Activated T-helper 9 cell treated with anti-CD3 and anti-CD28 coated beads, Interleukin-2, amount 50 U/mL, for 16 hours (primary cell): ENCODE measurements around the gene BICC1.

ENCODE experiments used
- DNase-seq: peaks from one replicate; pipeline ENCODE4 v3.0.0-alpha.2; 2020; ENCODE audit warnings: low read depth

BICC1 gene

GRCh38 chr10:58780476-58780875 lies 267.8 kb downstream of the BICC1 start:
- no peak for DNase-seq

DNA sequence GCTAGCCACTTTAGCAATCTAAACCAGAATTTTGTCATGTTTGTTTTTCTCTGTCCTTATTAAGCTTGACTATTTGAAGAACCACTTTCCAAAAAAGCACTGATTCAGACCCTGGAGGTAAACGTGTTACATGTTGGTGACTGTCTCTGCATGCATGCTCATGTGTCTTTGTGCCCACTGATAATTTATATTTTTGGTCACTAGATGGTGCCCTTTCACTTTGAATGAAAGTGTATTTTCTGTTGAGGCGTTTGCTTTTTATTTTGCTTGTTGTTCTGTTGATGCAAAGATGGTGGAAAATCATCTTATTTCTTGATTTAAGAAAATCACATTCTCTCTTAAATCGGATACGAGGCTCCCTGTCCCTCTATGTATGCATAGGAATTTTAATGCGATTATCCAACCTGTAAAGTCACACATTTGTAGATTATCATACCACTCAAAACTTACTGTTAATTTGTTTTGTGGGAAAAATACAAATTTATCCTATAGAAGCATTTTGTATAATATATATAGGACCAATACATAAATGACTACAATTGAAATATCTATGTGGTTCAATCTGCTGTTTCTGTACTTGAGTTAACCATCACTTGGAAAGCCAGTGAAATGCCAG lies 269.3 kb downstream of the BICC1 start:
- no peak for DNase-seq

DNA sequence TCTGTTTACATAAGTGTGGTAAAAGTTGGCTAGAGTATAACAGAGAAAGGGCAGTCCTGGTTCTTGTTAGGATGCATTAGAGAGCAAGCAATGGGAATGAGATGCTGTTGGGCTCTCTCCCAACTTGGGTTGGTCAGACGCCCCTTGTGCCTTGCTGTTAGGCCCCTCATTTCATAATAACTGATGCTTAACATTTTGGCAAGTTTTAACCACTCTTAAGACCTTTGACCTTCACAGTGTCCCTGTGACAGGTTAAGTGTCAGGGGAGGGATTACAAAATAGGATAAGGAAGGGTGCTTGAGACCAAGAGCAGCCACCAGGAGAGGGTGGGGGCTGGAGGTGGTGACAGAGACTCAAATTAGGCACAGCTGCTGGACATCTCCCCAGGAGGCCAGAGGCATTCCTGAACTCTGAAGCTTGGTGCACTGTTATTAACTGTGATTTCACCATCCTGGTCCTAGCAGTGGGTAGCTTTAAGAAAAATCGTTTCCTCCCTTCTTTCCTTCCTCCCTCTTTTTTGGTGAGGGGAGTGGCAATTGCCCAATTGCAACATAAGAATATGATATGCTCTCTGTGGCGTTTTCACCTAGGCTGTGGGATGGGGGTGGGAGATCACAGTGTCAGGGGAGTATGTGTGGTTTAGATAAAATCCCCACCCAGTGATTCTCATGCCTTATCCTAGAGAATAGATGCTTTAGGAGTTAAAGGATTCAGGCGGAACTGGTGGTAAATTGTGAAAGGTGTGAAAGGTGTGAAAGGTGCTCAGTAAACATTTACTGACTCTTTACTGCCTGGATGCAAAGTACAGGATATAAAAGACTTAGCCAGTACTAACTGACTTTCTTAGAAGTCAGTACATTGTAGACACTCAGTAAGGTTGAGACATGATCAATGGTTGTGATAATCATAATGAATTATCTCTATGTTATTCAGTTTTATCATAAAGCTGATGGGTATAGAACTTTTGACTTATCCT lies 270.5 kb downstream of the BICC1 start:
- DNase-seq = no peak

DNA sequence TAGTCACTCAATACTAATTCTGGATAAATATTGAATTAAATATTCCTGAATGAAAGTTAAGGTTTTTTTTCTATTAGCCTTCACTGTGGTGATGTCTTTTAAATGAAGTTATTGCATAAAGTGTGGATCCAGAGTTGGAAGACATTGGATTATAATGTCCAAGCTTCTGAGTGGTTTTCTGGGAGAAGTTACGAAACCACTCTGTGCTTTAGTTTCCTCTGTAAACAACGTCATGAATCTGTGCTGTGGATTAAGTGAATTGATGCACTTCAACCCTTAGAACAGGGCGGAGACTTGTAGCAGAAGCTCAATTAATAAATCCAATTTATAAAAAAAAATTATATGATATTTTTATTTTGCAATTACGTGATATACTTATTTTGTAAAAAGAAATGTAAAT lies 271.7 kb downstream of the BICC1 start:
- no peak for DNase-seq

DNA sequence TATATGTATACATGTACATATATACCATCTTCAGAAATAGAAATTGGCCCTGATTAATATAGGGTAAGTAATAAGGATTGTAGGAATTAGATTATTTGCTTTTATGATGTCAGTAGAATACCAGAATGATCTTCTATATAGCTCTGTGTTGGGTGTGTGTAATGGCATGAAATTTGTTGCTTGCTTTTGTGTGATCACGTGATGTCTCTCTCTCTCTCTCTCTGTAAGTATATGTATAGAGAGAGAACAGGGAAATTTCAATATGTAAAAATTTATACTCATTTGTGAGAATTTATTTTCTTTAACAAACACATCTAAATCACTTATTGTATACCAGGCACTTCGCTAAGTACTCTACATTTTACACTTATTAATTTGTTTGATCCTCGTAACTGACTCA lies 272.7 kb downstream of the BICC1 start:
- DNase-seq = no peak

- no peak for DNase-seq
Measured at GRCh38 chr10:58791137-58791536, 278.5 kb downstream of the BICC1 start.

- DNase-seq = no peak
Measured at GRCh38 chr10:58795560-58795959, 282.9 kb downstream of the BICC1 start.

- DNase-seq = no peak
Measured at GRCh38 chr10:58796242-58796641, 283.6 kb downstream of the BICC1 start.

- DNase-seq = no peak
Measured at GRCh38 chr10:58796824-58797223, 284.2 kb downstream of the BICC1 start.

DNA sequence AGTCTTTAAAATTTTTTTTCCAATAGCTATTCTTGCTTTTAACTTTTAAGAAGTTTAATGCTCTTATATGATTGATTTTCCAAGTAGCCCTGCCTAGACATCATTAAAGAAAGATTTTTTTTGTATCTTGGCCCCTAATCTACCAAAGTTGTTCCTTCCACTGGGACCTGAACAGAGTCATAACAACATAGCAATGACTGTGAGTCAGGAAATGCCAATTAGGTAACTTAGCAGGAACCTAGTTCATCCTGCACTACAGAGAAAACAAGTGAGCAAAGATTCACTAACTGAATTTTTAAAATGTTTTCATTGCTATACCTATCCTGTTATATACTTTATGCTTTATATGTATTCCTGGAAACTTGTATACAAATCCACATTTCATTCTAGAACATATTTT lies 284.7 kb downstream of the BICC1 start:
- no peak for DNase-seq

- DNase-seq = no peak
Measured at GRCh38 chr10:58802047-58802446, 289.4 kb downstream of the BICC1 start.

GRCh38 chr10:58806323-58806722 lies 293.7 kb downstream of the BICC1 start:
- no peak for DNase-seq

DNA sequence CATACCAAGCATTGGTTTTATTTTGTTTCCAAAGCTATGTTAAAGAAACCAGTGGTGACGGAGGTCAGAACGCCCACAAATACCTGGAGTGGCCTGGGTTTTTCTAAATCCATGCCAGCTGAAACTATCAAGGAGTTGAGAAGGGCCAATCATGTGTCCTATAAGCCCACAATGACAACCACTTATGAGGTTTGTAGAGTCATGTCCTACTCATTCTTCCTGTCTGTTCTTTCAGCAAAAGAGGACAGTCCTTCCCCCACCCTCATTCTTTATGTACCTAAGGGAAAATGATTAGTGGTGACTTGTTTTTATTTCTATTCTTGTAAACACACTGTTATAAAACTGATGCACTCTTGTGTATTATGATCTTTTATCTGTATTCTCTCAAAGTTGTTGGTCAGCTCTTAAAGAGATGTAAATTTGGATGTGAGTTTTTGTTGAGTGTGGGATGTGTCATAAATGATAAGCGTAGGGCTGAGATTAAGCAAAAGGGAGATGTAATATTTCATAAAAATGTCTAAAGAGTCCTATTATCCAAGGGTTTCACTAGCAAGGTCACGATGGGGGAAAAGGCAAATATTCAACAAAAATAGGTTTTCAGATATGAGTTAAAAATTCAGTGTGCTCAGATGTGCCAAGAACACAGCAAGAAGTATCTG lies 294.4 kb downstream of the BICC1 start:
- no peak for DNase-seq

DNA sequence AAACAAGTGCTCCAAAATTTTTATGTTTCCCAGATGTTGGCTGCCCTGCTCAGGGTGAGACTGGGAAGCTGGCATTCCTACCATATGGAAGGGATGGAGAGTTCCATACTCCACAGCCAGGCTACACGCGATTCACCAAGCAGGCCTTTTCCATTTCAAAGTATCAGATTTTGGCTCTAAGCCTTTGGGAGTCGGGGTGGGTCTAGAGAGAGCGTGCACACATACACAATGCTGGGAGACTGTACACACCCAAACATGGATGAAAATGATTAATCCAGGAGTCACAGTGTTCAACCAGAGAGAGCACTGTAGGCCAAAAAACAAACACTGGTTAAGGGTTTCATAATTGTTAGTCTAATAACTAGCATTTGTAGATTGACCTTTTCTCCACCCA lies 295.0 kb downstream of the BICC1 start:
- no peak for DNase-seq

DNA sequence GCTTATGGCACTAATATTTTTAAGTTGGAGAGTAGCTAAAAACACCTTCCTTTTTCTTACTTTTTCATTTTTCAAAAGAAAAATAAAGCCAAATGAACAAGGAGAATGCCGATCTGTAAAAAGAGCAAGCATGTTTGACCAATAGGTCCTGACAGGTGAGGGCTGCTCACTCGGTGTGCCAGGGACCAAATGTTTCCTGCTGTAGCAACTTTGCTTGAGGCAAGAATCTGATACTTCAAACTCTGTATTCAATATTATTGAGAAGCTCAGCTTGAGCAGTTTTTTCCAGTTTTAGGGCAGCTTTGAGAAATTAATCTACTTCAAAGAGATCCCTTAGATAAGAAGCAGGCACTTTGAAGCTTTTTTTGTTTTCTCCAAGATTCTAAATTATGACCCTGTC lies 298.1 kb downstream of the BICC1 start:
- DNase-seq = no peak

GRCh38 chr10:58813573-58813972 lies 300.9 kb downstream of the BICC1 start:
- no peak for DNase-seq

- DNase-seq = no peak
Measured at GRCh38 chr10:58817201-58817846, 304.7 kb downstream of the BICC1 start.

- no peak for DNase-seq
Measured at GRCh38 chr10:58818900-58819299, 306.2 kb downstream of the BICC1 start.

DNA sequence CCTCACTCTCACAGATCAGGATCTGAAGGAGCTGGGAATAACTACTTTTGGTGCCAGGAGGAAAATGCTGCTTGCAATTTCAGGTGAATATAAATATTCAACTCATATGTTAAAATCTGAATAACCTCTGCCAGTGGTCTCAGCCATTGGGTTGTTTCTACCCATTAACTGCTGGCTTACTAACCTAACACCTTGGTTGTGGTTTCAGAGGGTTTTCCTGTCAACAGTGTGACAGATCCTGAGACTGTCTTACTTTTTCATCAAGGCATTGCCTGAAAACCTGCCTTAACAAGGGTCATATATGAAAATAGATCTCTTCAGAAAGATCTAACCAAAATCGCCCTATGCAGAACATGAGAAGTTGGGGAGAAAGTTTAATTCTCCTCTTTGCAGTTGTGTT lies 307.7 kb downstream of the BICC1 start:
- DNase-seq = no peak

- DNase-seq = no peak
Measured at GRCh38 chr10:58820861-58821751, 308.4 kb downstream of the BICC1 start.

- no peak for DNase-seq
Measured at GRCh38 chr10:58821752-58822056, 309.0 kb downstream of the BICC1 start.

- DNase-seq = no peak
Measured at GRCh38 chr10:58823983-58824382, 311.3 kb downstream of the BICC1 start.
